A673 (cell line): ENCODE data around the gene HMX1.

Experiments
- EZH2 ChIP-seq: fragments of 200-600 bp; sonication (generic); IDR thresholded peaks from 2 replicates; pipeline ENCODE4 v1.6.1; 2017; ENCODE audit warnings: borderline replicate concordance, low read depth, mild to moderate bottlenecking, mixed read lengths, antibody characterized with exemption, low read length; ENCODE audit not compliant: poor library complexity, severe bottlenecking
- TF ChIP-seq, protein P1 (sequence below): fragments of 300-800, 200-600 bp; sonication (generic); conservative IDR thresholded peaks from 2 replicates; pipeline ENCODE4 v1.5.1; 2017; ENCODE audit warnings: low read depth, mild to moderate bottlenecking, antibody characterized with exemption, low read length, moderate library complexity, mixed read lengths

DNA sequence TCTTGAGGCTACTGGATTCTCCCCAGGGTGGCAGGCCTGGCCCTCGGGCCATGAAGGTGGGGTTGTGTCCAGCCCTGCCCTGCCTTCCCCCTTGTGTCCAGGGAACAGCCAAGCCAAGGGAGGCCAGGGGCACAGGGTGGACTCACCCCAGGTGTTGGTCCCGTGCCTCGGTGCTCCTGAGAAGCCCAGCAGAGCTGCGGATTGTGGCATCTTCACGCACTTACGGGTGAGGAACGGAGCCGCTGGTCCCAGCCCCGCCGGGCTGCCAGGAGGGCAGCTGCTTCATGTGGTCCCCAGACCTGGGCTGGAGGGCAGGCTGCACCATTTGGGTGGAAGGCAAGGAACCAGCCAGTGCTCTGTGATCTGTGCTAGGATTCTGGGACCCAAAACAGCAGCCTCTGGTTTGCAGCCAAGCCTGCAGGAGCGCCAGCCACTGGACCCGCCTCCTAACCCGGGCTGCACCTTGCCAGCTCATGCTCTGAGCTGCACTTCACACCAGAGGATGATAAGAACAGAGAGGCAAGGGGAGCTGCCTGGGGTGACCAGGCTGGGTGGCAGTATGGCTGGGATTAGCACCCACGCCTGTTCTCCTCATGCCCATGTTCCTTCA lies 36.1 kb upstream of the HMX1 start:
- TF ChIP-seq, protein P1, sequence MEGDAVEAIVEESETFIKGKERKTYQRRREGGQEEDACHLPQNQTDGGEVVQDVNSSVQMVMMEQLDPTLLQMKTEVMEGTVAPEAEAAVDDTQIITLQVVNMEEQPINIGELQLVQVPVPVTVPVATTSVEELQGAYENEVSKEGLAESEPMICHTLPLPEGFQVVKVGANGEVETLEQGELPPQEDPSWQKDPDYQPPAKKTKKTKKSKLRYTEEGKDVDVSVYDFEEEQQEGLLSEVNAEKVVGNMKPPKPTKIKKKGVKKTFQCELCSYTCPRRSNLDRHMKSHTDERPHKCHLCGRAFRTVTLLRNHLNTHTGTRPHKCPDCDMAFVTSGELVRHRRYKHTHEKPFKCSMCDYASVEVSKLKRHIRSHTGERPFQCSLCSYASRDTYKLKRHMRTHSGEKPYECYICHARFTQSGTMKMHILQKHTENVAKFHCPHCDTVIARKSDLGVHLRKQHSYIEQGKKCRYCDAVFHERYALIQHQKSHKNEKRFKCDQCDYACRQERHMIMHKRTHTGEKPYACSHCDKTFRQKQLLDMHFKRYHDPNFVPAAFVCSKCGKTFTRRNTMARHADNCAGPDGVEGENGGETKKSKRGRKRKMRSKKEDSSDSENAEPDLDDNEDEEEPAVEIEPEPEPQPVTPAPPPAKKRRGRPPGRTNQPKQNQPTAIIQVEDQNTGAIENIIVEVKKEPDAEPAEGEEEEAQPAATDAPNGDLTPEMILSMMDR = no peak
- TF ChIP-seq EZH2 = no peak
